HT1080 (cell line): ENCODE measurements around the gene TEX54. TPM values are rescaled to one million over a fixed set of nuclear protein-coding genes. Genes with fewer than 3 reads are reported as not detected.
A peak's percentile ranks its signal among the peaks of the same experiment; 100 is the strongest.
"Not testable (repeated sequence)": the region's sequence is repeated elsewhere in the genome, so short reads cannot be mapped to it uniquely, and the experiment has no call there.

Experiments used
- DNase-seq: peaks from one replicate; pipeline ENCODE4 v3.0.0-alpha.2; 2015; ENCODE audit warnings: low read depth
- total RNA-seq: library from RNA; depleted of rRNA; stranded (reverse); fragments of >200 nt; shearing (Covaris generic); gene quantifications from 2 replicates; pipeline ENCODE4 v1.2.3, GENCODE V29; 2014

The TEX54 gene
- total RNA-seq, 1 experiment from 2014 or later = 0.66 TPM

DNA sequence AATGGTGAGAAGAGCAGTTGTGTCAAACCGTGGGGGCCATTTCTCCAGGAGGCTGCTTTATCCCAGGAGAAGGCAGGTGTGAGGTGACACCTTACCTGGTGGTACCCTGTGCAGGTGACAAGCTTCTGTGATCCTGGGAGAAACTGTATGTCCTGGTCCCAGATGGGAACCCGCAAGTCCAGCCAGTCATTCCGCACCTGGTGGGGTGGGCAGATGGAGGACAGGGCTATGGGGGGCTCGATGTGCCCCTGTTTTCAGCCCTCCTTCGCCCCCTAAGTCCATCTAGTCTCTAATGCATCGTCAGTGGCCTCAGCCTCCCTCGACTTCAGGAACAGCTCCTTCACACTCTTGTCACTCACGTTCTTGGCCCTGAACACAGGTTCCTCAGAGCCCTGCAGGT, 2.7 kb upstream of the TEX54 start:
- no peak for DNase-seq

DNA sequence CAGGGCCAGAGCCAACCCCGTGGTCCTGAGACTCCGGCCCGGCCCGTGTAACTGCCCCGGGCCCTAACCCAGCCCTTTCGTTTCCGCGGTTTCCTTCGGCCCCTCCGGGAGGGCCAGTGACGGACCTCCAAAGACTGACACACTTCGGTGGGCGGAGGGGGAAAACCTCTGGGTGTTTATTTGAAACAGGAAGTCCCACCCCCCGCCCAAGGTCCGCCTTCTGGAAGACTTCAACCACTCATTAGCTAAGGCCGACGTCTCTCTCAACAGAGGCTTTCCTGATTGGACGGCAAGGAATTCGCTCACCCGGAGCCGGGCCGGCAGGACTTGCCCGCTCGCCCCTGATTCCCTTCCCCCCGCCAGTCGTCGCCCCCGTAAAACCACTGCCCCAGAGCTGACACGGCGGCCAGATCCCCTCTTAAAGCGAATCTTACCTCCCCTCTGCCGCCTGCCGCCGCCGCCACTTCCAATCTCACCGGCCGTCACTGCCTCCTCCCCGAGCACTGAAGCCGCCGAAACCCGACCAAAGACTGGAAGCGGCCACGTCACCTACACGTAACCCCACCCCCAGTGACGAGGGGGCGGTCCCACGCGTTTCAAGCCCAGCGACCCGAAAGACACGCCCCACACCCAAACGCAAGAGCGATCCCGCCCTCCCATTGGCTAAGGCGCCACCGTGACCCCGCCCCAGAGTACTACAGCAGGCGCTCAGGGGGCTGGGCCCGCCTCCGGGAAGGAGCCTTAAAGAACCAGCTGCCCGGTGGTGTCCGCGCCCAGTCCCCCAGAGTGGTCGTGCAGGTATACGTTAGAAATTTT, 913 bp downstream of the TEX54 start, which contains the start of gene STX5:
Gene STX5 (minus strand): TSS at position 532 of the 816 bp plus-strand sequence. CDS start 808 bp downstream, outside the sequence.
- DNase-seq = peak; percentile 97

DNA sequence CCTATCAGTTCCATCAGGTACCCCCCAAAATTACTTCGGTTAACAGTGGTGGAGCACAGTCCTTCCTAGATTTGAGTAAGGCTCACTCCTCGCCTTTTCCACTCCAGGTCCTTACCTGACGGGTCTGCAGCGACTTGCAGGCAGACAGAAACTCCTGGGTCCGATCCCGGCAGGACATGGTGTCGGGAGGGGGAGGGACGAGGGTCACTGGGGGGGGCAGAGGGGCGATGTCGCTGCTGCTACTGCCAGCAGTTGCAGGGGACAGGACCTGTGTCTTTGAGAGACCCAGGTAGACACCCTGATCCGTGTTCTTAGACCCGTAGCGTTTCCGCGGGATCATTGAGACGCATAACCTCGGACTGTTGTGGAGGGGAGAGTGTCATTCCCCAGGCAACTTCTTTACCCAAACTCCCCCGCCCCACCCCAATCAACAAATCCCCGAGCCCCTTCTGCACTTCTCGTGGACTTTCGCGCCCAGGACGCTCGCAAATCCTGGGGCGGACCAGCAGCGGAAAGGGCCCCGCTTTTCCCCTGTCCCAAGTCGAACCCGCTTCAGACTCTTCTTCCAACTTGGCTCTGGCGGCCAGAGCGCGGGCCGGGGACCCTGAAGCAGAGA, 1.6 kb downstream of the TEX54 start:
- DNase-seq = no peak

DNA sequence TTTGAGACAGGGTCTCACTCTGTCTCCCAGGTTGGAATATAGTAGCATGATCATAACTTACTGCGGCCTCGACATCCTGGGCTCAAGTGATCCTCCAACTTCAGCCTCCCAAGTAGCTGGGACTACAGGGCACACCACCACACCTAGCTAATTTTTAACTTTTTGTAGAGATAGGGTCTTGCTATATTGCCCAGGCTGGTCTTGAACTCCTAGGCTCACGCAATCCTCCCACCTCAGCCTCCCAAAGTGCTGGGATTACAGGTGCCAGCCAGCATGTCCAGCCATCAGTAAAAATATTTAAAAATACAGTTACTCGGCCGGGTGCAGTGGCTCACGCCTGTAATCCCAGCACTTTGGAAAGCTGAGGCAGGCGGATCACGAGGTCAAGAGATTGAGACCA, 4.5 kb downstream of the TEX54 start:
- not testable (repeated sequence) for DNase-seq

DNA sequence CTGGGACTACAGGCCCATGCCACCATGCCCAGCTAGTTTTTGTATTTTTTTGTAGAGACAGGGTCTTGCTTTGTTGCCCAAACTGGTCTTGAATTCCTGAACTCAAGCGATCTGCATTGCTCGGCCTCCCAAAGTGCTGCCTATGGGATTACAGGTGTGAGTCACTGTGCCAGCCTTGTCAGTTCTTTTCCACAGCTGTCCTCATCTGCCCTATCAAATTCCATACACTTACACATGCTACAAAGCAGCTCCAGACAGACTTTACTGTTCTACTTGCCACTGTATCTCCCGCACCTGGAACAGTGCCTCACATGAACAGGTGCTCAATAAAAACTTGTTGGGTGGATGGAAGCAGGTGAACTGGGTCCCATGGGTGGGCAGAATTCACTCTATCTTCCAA, 9.0 kb downstream of the TEX54 start:
- DNase-seq = no peak

DNA sequence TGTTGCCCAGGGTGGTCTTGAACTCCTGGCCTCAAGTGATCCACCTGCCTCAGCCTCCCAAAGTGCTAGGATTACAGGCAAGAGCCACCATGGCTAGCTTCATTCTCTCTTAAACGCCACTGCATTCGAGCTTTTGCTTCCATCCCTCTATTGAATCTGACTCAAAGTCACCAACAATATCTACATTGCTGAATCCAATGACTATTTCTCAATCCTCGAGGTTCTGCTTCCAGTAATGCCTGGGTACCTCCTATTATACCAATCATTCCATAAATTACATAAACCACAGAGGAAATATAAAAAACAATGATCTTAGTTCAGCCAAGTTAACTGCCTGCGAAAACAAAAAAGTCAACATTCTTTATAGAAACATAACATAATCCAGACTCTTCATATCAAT, 15.5 kb downstream of the TEX54 start:
- DNase-seq = no peak

DNA sequence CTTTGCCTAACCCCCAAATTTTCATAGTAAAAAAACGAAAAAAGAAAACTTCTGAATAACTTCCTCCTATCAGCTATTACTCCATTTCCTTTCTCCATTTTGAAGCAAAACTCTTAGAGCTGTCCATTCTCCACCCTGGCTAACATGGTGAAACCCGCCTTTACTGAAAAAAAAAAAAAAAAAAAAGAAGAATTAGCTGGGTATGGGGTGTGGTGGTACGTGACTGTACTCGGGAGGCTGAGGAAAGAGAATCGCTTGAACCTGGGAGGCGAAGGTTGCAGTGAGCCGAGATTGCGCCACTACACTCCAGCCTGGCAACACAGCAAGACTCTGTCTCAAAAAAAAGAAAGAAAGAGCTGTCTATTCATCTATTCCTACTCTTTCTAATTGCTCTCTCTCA, 16.1 kb downstream of the TEX54 start:
- DNase-seq = no peak

DNA sequence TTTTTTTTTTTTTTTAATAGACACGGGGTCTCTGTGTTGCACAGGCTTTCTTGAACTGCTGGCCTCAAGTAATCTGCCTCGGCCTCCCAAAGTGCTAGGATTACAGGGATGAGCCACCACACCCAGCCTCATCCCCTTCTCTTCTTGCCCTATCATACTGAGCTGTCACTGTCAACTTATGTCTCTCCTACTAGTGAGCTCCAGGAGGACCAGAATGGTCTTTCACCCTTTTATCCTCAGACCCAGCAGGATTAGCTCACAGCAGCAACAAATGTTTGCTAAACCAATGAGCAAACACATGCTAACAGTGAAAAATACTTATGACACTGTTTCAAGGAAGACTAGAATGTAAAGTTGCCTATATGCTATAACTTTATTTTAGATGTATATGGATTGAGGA, 21.0 kb downstream of the TEX54 start:
- DNase-seq = no peak

DNA sequence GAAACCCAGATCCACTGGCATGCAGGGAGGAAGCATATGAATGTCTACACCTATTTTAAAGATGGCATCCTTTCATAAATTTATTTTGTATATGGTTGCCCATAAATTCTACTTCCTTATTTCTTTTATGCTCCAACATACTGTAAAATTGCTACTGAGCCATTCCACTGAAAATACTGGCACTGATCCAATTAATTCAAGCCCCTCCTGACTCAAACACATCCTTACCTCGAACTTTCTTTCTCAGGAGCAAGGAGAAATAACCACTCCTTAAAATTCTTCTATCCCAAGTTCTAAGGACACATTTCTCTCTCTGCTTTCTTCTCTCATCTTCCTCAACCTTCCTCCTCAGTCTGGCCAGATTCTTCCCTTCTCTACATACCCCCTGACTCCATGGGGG, 21.9 kb downstream of the TEX54 start:
- DNase-seq = no peak

DNA sequence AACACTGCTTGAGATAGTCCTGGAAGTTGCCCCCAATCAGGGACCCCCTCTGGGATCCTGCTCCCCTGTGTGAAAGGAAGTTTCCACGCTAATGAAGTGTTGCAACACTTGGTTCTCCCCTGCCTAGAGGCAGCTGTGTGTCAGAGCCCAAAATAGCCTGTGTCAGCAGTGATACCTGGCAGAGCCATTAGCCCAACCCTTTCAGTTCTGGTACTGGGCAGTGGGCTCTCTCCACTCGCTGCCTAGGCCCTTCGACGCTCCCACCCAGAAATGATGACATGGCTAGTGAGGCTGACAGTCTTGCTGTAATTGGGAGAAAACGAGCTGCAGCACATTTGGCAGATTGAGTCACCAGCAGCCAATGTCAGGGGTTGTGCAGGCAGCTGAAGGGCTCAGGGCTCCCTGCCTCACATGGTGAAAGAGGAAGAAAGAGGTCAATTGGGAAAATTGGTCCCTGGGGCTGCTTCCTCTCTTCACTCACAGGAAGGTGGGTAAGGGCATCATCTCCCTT, 26.0 kb downstream of the TEX54 start:
- DNase-seq = no peak

DNA sequence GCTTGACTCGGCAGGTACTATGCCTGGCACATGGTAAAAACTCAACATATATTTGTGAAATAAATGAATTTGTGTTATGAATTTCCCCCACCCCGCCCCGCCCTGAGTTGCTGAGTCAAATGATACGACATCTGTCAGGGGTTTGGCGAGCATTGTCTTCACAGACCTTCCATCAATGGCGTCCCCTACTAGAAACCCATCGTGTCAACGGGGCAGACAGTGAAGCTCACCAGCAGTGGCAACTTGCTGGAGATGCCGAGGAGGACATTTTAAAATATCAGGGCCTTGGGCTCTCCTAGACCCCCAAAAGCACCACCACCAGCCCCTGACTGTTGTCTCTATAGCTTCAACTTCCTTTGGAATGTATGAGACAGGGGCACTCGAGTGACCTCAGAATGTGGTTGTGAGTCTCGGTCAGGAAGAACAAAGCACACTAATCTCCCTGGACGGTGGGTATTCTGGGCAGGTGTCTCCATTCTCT, 26.6 kb downstream of the TEX54 start:
- no peak for DNase-seq

DNA sequence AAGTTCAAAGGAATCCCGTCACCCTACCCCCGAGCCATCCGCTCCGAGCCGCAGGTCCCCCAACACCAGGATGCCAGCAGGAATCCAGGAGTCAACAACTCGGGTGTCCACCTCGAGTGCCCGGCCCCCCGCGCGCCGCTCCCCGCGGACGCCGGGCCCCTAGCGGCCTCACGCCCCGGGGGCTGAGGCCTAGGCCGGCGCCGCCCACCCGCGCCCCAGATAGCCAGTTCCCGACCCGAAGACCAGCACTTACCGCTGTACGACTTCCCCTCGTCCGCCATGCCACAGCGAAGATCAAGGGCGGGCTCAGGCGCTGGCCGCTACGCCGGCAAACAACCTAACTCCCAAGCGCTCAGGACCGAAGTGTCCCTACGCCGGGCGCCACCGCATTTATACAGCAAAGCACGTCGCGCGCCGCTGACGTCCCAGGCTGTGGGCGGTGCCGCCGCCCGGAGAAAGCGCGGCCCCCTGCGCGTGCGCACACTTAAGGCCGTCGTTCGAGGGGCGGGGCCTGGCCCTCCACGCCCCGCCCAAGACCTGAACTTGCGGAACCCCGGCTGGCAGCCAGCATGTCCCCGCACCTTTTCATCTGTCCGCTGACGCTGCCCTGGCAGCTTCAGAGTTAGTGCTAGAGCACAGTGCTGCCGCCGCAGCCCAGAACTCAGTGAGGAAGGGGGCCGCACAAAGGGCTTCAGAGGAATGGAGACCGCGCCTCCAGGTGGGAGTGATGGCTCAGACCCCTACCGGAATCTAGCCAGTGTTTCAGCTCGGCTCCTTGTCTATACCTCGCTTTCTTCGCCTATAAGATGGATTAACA, 27.4 kb downstream of the TEX54 start, which contains the start of gene NXF1:
Gene NXF1 (minus strand): TSS at position 365 of the 817 bp plus-strand sequence. CDS start 84 bp downstream, at position 281.
- peak; percentile 90 for DNase-seq

DNA sequence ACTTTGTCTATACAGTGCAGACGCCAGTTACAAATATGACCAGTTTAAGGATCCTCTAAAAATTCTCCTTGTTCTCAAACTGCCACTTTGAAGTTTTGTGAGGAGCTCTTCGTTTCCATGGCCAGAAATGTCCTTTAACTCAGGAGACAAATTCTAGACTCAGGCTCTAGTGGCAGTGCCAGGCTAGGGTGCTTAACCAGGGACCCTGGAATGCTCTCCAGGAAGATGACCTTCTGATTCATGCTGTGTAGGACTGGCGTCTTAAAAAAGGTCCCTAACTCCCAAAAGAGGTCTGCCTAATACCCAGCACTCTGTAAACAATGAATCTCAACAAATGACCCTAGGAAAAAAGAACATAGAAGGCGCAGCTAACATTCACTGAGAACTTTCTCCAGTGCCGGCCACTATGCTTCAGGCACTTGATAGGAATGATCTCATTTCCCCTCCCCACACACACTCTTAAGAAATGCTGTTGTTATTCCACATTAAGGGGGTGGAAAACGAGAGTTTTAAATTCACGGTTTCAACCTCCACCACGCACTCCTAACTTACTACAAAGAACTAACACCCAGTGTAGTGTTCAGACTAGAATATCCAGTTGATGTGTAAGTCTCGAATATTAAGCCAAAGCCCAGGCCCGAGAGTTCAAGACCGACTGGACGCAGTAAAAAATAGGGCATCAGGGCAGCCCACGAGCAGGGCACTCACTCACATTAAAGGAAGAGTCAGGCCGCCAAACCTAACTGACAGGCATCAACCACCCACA, 28.1 kb downstream of the TEX54 start:
- peak; percentile 24 for DNase-seq

DNA sequence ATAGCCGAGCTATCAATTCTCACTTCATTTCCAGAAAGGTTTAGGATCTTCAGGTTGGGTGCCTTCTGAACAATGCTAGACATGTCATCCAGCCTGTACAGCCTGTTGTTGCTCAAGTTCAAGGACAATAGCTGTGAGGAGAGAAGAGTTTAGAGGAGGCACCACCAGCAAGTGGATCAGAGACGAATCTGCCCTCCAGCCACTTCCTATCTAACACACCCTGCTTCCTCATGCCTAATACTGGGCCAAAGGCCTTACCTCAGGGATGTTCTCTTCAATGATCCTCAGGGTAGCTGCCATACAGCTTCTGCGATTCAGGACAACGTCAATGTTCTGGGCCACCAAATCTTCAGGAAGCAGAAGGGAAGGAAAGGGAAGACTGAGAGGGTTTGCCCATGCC, 31.6 kb downstream of the TEX54 start:
- DNase-seq = no peak

DNA sequence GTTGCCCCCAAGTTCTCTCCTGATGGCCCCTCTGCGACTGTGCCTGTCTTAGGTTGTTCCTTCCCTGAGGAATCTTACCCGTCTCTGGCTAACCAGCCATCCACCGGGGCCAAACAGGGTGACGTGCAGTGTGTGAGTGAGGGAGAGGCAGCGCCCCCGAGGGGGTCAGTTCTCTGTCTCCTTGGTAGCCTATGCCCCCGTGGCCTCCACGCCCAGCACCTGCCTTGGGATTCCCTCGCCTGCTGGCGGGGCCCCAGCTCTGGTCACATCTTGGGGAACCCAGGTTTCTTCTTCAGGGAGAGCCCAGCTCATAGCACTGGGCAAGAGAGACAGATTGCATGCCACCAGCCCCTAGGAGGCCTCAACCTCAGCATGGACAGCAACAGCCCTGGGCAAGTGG, 33.2 kb downstream of the TEX54 start:
- no peak for DNase-seq

DNA sequence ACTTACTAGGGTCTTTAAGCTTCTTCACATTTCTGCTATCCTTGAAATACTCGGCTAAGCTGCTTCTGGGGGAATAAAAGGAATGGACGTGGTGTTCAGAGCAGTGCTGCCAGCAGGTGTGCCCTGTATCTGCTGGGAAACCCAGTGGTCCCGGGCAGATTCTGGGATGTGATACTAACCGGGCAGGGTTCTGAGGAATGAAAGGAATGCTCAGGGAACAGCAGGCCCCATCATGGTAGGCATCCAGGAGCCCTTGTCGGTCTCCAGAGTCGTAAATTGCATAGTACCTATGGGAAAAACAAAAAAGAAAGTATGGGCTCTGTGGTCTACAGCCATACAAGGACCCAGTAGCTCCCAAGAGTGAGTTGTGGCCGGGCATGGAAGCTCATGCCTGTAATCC, 36.4 kb downstream of the TEX54 start:
- DNase-seq = no peak

DNA sequence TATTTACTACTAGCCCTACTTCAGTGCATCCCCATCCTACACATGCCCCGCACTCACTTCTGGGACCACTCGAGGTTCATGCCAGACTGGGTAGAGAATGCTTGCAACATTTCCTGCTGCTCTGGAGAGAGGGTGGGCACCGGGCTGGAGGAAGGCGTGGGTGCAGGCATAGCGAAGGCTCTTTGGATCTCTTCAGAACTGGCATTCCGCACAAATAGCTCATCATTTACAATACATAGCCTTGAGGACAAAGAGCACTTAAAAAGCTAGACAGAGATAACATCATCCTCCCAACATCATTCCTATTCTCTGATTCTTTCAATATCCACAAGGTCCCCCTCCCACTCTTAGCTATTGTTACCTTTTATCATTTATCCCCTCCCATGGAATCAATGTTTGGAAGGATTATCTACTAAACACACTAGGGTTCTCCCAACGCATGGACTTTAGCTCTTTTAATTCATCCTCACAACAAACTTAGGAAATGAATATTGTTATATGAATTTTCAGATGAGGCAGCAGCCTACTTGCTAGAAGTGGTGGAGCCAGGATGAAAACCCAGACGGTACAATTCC, 38.4 kb downstream of the TEX54 start:
- no peak for DNase-seq

DNA sequence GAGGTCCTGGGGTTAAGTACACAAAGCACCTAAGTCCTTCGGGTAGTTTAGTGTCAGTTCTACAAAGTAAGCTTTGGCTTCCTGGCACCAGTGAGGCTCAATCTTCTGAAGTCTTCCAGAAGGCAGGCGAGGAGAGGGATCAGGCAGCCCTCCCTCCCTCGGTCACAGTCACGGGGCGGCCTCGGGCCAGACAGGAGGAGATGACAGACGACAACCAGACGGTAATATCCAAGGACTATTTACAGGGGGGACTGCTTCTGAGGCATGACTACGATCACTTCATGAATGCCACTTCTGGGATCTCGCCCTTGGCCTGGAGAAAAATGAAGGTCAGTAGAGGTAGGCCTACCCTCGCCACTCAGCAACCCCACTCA, 40.5 kb downstream of the TEX54 start:
- no peak for DNase-seq

DNA sequence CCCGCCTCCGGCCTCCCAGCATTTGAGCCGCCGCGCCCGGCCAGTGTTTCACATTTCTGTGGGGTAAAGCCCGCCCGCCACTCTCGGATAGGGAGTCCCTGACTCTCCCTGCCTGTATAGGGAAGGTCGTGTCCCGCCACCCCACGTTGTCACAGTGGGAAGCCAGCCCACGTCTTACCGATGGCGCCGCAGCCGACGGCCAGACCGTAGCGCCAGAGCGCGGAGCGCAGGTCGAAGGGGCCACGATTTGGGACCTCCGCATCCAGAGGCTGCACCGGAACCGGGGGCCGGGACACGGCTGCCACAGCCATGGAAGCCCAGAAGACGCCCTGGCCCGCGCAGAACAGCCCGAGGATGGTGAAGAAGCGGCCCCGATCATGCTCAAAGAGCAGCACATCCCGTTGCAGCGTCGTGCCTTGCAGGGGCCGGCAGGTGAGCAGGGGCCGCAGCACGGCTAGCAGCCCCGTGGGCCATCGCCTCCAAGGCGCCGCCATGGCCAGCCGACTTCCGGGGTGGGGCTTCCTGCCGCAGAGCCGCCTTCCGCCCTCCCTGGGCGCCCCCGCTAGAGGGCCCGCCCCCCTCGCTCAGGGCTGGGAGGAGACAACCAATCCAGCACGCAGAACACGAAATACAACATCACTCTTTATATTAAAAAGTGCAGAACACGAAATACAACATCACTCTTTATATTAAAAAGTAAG, 41.0 kb downstream of the TEX54 start, which contains the start of gene TMEM223:
Gene TMEM223 (minus strand): TSS at position 506 of the 701 bp plus-strand sequence. CDS start 12 bp downstream, at position 494.
- peak; percentile 82 for DNase-seq

DNA sequence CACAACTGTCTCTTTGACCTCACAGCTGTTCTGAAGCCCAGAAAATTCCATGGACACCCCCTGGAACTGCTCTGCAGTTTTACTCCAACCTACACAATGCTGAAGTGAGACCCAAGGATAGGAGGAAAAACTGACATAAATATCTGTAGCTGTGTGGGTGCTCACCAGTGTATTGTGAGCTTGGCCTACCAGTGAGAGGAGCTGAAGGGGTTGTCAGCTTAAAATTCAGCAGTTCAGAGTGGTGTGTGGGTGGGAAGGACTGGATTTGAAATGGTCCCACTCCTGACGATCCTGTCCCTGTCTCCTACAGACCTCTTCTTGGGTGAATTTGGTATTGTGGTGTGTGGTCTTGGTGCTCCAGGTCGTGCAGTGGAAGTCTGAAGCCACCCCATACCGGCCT, 43.1 kb downstream of the TEX54 start:
- DNase-seq = no peak
